Upper lobe of left lung (tissue), 4 donors: ENCODE results near the gene PDE4D.

Experiments used
- EP300 ChIP-seq, 4 donors: sonication (generic); formaldehyde crosslinking; IDR thresholded peaks; one replicate each; pipeline ENCODE4 v1.5.1; 2017; ENCODE audit warnings: antibody characterized with exemption in 4 of 4, control low read depth in 2 of 4
- POLR2A ChIP-seq, 4 donors: fragments of 450-650 bp; IDR thresholded peaks; one replicate each; pipeline ENCODE4 v1.5.1; 2016 to 2017; ENCODE audit warnings: antibody characterized with exemption in 4 of 4, mild to moderate bottlenecking in 2 of 4
- POLR2AphosphoS5 ChIP-seq, 2 donors: sonication (generic); formaldehyde crosslinking; IDR thresholded peaks; one replicate each; pipeline ENCODE4 v1.5.1; 2017; ENCODE audit warnings: antibody characterized with exemption in 2 of 2
- TF ChIP-seq, protein P1 (sequence below), 6 experiments: fragments of 450-650 bp in 4 of 6; fragments of 200-600 bp in 2 of 6; sonication (generic) in 2 of 6; IDR thresholded peaks; one replicate each; pipeline ENCODE4 v1.5.1; 2016 to 2019; ENCODE audit warnings: antibody characterized with exemption in 6 of 6

DNA sequence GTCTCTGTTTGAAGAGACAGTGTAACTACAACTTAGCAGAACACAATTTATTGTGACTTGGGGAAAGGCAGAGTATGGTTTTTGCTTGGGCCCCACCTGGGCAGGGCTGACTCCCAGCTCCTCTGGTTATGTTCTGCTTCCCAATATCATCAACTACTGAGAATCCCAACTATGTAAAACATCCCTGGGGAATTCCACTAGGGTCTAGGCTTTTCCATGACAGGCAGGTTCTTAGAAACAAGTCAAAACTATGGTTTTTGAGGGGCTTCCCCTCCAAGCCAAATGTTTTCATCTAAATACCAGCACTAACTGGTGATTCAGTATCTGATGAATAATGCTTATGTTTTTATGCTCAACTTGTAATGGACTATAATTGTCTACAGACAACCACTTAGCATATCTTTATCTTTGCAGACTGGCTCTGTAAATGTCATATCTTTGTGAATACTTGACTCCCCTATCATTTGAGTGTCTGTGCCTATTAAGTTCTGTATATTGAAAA lies 409.5 kb downstream of the PDE4D start:
- TF ChIP-seq, protein P1, sequence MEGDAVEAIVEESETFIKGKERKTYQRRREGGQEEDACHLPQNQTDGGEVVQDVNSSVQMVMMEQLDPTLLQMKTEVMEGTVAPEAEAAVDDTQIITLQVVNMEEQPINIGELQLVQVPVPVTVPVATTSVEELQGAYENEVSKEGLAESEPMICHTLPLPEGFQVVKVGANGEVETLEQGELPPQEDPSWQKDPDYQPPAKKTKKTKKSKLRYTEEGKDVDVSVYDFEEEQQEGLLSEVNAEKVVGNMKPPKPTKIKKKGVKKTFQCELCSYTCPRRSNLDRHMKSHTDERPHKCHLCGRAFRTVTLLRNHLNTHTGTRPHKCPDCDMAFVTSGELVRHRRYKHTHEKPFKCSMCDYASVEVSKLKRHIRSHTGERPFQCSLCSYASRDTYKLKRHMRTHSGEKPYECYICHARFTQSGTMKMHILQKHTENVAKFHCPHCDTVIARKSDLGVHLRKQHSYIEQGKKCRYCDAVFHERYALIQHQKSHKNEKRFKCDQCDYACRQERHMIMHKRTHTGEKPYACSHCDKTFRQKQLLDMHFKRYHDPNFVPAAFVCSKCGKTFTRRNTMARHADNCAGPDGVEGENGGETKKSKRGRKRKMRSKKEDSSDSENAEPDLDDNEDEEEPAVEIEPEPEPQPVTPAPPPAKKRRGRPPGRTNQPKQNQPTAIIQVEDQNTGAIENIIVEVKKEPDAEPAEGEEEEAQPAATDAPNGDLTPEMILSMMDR (IDR thresholded peaks at IDR 0.05) = no peak
- TF ChIP-seq POLR2A (IDR thresholded peaks at IDR 0.05) (no peak), EP300 (IDR thresholded peaks at IDR 0.05) (no peak), POLR2AphosphoS5 (IDR thresholded peaks at IDR 0.05) (no peak)
